ENCODE results near the gene VGLL3.

- TF ChIP-seq TAF1 (IDR thresholded peaks at IDR 0.05; ENCODE audit: borderline replicate concordance, low read depth, low read length) = no peak
- no peak for TF ChIP-seq POLR2A (IDR thresholded peaks at IDR 0.05; ENCODE audit: low read depth, low read length)
These were observed 27.3 kb downstream of the VGLL3 start for GRCh38 chr3:86963611-86964010.
